GM12891 (cell line): ENCODE measurements around the gene CTPS2.

Experiments used
- PAX5 ChIP-seq: IDR thresholded peaks from 2 replicates; pipeline ENCODE4 v1.6.1; 2011; ENCODE audit warnings: low read length, moderate library complexity, mild to moderate bottlenecking; ENCODE audit not compliant: insufficient read depth, severe bottlenecking
- POLR2A ChIP-seq: IDR thresholded peaks from 2 replicates; pipeline ENCODE4 v1.6.1; 2011; ENCODE audit warnings: low read depth, low read length, control low read depth
- POLR2AphosphoS5 ChIP-seq: IDR thresholded peaks from 2 replicates; pipeline ENCODE4 v1.6.1; 2011; ENCODE audit warnings: low read depth, low read length, control low read depth
- POU2F2 ChIP-seq: IDR thresholded peaks from 2 replicates; pipeline ENCODE4 v1.6.1; 2011; ENCODE audit warnings: low read depth, mild to moderate bottlenecking, control low read depth, low read length, moderate library complexity
- SPI1 ChIP-seq: IDR thresholded peaks from 2 replicates; pipeline ENCODE4 v1.6.1; 2011; ENCODE audit warnings: low read depth, low read length, control low read depth
- TAF1 ChIP-seq: IDR thresholded peaks from 2 replicates; pipeline ENCODE4 v1.6.1; 2011; ENCODE audit warnings: low read depth, low read length, control low read depth

DNA sequence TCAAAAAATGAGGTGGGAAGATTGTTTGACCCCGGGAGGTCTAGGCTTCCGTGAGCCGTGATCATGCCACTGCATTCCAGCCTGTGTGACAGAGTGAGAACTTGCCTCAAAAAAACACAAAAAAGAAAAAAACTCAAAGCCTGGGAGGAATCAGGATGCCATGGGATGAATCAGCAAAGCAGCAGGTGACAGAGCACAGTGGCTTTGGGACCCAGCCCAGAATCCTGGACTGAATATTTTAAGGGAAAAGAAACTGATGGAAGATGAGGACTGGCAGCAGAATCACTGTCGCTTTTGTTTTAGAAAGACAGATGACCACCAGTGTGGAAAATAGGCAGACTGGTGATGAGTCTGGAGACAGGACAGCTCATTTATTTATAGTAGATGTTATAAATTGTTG, 45.9 kb downstream of the CTPS2 start:
- TF ChIP-seq POLR2A (no peak), POLR2AphosphoS5 (no peak), POU2F2 (no peak), TAF1 (no peak), SPI1 (no peak), PAX5 (no peak)
